Muscle of leg (tissue), 11 donors: Measurements from ENCODE around the gene SEPHS1. TPM values are rescaled to one million over a fixed set of nuclear protein-coding genes. Genes with fewer than 3 reads are reported as not detected.

Experiments used
- DNase-seq: peaks from one replicate; pipeline ENCODE4 v3.0.0; 2013
- H3K27ac ChIP-seq: one replicate; pipeline ENCODE4 v1.5.1; 2013; ENCODE audit warnings: mild to moderate bottlenecking, low read length, control low read depth
- H3K27me3 ChIP-seq: one replicate; pipeline ENCODE4 v1.6.1; 2013; ENCODE audit warnings: low read length; ENCODE audit not compliant: control insufficient read depth, insufficient read depth
- H3K36me3 ChIP-seq: one replicate; pipeline ENCODE4 v1.6.1; 2013; ENCODE audit warnings: low read length; ENCODE audit not compliant: control insufficient read depth, insufficient read depth
- H3K4me1 ChIP-seq: one replicate; pipeline ENCODE4 v1.6.1; 2013; ENCODE audit warnings: low read length; ENCODE audit not compliant: control insufficient read depth, insufficient read depth
- H3K4me3 ChIP-seq: one replicate; pipeline ENCODE4 v1.5.1; 2013; ENCODE audit warnings: low read length, control low read depth
- H3K9me3 ChIP-seq: replicated peaks from 2 replicates; pipeline ENCODE4 v1.6.1; 2013; ENCODE audit warnings: low read depth, low read length; ENCODE audit not compliant: control insufficient read depth
- WGBS: methylation state at CpG from one replicate; pipeline ENCODE4 v1.1.5; 2013; ENCODE audit warnings: missing lambda C conversion rate; ENCODE audit not compliant: insufficient coverage; 5-methylcytosine and 5-hydroxymethylcytosine counted together
- polyA plus RNA-seq, 8 donors: library from polyadenylated mRNA; unstranded; fragments of 120-200 nt; gene quantifications; one replicate each; pipeline versions ENCODE4 v1.2.1 to v1.2.3, GENCODE V29; 2013; ENCODE audit warnings: inconsistent platforms in 1 of 8, low replicate concordance in 1 of 8; ENCODE audit not compliant: insufficient read length in 8 of 8, insufficient read depth in 1 of 8
- total RNA-seq: library from RNA; stranded (reverse); fragments of 120-200 nt; gene quantifications from one replicate; pipeline ENCODE4 v1.2.4, GENCODE V29; 2013

The SEPHS1 gene
- total and polyA plus RNA-seq, 9 donors, result 40.1 to 76.0 (median 62.3) TPM

DNA sequence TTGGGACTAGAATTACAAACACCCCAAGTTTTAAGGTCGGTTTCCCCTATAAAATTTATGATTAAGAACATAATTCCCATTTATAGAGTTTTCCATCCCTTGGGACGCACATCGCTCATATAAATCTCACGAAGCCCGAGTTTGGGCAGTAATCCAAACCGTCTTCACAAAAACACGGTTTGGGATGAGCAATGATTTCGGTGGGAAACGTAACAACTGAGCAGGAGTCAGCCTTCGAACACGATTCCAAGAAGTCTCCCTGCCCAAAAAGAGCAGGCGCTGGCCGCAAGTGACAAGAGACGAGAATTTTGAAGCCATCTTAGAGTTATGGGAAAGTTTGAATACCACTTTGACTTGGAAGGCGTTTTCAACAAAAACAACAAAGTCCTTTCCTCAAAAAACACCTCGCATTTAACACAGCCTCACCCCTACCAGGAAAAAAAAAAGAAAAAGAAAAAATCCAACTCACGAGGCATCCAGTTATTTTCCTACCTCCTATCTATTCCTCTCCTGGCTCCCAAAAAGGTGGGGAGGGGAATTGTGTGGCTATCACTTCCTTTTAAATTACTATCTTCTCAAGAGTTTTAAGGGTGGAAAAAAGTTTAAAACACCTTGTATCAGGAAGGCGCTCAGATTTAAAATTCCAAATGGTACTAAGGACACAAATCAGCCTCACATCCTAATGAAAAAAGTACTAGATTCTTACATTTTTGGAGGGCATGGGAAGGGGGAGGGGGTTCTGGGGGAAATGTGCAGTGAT is 1.6 kb downstream of the SEPHS1 start:
- no peaks in the 10 kb centered on the region for H3K9me3 ChIP-seq
- peak; percentile 92 for DNase-seq
- peaks cover 9% of the 10 kb centered on the region for H3K27me3 ChIP-seq
- 11% methylated on average over 6 of the region's 18 CpGs for WGBS
- H3K27ac ChIP-seq, result peak overlapping the region; percentile 93
- peaks cover 10% of the 10 kb centered on the region for H3K36me3 ChIP-seq
- peaks cover 22% of the 10 kb centered on the region for H3K4me1 ChIP-seq
- H3K4me3 ChIP-seq, result peak overlapping the region; percentile 65

DNA sequence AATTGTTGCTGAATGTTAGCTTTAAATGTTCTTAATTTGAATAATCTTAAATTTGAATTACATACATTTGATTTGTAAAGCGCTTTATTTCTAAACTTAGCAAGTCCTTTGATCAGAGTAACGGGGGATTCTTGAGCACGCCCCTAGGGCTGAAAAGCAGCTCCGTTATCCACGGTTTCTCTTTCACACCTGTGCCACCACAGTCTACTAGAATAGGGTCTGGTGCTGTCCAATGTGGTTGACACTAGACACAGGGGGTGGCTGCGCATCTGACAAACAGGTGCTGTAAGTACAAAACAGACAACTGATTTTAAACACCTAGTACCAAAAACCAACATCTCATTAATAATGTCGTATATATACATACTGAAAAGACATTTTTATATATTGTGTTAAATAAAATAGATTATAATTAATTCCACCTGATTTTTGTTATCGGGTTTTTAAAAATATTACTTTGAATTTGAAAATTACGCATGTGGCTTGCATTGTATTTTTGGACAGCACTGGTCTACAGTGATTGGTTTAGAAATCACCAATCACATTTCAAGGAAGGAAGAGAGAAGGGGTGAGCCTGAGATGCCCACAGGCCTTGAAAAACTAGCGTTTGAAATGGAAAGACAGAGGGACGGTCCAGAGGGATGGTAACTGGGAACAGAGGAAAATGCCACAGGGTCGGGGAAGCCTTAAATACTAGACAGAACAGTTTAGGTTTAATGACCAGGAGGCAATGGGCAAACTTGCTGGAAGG is 7.3 kb downstream of the SEPHS1 start:
- Histone ChIP-seq H3K4me3 (no peak overlapping the region), H3K27me3 (no peaks in the 10 kb centered on the region), H3K9me3 (no peaks in the 10 kb centered on the region), H3K4me1 (peaks cover 28% of the 10 kb centered on the region), H3K27ac (peak overlapping the region; percentile 43), H3K36me3 (peaks cover 31% of the 10 kb centered on the region)
- 92% methylated on average over 6 of the region's 12 CpGs for WGBS
- DNase-seq, result no peak

DNA sequence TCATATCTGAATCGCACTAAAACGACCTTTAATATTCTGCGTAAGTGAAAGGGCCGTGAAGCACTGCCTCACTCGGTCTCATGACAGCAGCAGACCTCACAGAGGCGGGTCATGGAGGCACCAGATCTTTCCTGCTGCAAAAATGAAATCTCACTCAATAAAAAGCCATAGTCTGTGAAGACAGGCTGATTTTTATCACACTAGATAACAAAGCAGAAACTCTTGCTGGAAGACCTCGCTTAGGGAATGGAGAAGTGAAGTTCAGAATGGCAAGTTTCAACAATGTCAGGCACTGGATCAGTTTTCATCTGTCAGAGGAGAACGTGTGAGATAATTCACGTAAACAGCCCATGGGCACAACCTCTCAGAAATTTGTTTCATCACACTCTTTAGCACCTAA is 8.0 kb downstream of the SEPHS1 start:
- peaks cover 23% of the 10 kb centered on the region for H3K4me1 ChIP-seq
- WGBS, result no CpG with 5 or more reads among the region's 9 CpGs

DNA sequence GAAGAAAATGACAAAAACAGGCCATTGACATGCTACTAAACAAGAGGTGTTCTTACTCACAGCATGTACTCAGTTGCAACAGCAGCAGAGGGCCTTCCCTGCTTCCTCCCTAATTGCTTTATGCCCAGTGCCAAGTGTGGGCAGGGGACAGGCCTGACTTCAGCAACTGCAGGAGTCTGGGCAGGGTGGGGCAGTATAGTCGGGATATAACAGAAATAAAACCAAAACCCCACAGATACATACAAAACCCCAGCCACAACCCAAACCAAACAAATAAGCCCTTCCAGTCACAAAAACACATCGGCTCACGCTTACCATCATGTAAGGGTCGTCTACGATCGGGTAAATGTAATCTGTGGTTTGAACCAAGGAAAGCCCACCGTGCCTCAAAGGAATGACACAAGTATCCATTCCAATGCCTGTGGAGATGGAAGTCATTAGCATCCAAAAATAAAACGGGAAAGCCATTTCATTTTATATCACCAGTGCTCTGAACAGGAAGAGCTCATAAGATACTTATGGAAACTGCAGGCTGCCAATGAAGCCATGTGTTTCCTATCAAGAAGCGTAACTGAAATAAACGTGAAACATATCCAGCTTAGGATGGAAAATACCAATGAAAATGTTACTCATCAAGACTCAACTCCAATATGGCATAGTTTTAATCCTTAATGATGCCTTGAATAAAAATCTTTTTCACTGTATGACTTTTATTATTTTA is 9.5 kb downstream of the SEPHS1 start:
- peaks cover 42% of the 10 kb centered on the region for H3K36me3 ChIP-seq
- no CpG with 5 or more reads among the region's 10 CpGs for WGBS
- H3K4me1 ChIP-seq, result peaks cover 23% of the 10 kb centered on the region
- H3K9me3 ChIP-seq, result no peaks in the 10 kb centered on the region
- DNase-seq, result peak; percentile 98
- H3K4me3 ChIP-seq, result no peak overlapping the region
- no peaks in the 10 kb centered on the region for H3K27me3 ChIP-seq
- peak overlapping the region; percentile 87 for H3K27ac ChIP-seq

More for the DNA sequence above, 8.0 kb downstream of the SEPHS1 start:
- Histone ChIP-seq H3K36me3 (peaks cover 35% of the 10 kb centered on the region), H3K9me3 (no peaks in the 10 kb centered on the region), H3K27ac (peak overlapping the region; percentile 25), H3K4me3 (no peak overlapping the region), H3K27me3 (no peaks in the 10 kb centered on the region)
- peak; percentile 38 for DNase-seq

DNA sequence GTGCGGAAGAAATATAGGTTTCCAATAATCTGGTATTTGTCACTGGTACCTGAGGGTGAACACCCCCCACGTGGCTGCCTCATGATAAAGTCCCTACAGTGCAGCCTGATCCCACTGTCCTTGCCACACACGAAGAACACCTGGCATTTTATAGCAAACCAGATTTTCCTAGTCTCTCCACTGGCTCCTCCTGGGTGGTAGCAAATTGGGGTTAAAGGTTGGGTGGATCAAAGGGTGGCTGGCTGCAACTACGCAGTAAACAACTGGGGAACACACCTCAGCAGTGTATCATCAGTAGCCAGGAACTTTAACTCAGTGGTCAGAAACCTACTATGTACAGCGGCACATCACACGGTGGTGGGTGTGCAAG is 10.3 kb downstream of the SEPHS1 start:
- DNase-seq, result no peak
- Histone ChIP-seq H3K27ac (peak overlapping the region; percentile 87), H3K36me3 (peaks cover 46% of the 10 kb centered on the region), H3K4me1 (peaks cover 23% of the 10 kb centered on the region), H3K27me3 (no peaks in the 10 kb centered on the region), H3K4me3 (no peak overlapping the region), H3K9me3 (no peaks in the 10 kb centered on the region)
- WGBS, result 62% methylated on average over 3 of the region's 6 CpGs

DNA sequence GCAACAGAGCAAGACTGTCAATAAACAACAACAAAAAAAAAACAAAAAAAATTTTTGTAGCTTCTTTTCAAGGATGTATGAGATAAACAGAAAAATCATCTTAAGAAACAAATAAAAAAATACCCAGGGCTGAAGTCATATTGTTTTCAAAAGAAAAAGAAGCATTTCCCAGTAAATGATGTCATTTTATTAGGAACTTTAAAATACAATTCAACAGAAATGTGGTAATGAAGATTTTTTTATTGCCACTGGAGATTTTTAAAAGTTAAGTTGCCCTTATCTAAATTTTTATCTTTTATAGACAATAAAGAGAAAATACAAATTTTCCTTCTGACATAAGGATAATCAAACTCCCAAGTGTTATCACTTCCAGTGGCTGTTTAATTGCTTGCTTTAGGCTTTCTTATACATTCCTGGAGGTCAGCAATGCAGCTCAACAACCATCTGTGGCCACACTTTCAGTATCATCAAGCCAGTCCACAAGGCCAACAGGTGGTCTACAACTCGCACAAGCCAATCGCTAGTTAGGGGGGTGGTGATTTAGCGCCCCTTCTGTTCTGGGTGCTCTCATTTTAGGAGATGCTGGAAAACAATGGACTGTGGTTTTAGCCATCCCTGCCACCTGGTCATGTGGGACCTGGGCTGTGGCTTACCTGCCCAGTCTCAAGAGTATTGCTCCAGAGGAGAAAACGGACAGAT is 10.8 kb downstream of the SEPHS1 start:
- Histone ChIP-seq H3K9me3 (no peaks in the 10 kb centered on the region), H3K4me3 (no peak overlapping the region), H3K36me3 (peaks cover 46% of the 10 kb centered on the region), H3K4me1 (peaks cover 23% of the 10 kb centered on the region), H3K27me3 (no peaks in the 10 kb centered on the region), H3K27ac (no peak overlapping the region)
- 100% methylated on average over 1 of the region's 4 CpGs for WGBS
- DNase-seq, result no peak

DNA sequence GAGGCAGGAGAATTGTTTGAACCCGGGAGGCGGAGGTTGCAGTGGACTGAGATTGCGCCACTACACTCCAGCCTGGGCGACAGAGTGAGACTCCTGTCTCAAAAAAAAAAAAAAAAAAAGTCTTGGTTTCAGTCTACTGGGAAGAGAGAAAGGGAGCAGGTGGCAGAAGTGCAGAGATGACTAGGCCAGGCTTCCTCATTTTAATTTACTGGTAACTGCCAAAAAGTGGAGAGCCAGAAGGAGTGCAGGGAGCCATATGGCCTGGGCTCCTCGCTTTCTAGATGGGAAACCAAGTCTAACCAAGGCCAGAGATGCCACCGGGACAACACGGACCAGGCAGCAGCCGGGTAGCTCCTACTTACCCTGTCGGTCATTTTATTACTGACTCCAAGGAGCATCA is 12.2 kb downstream of the SEPHS1 start:
- no peak overlapping the region for H3K27ac ChIP-seq
- H3K9me3 ChIP-seq, result no peaks in the 10 kb centered on the region
- H3K36me3 ChIP-seq, result peaks cover 55% of the 10 kb centered on the region
- H3K27me3 ChIP-seq, result no peaks in the 10 kb centered on the region
- DNase-seq, result no peak
- peaks cover 21% of the 10 kb centered on the region for H3K4me1 ChIP-seq
- 96% methylated on average over 4 of the region's 9 CpGs for WGBS
- no peak overlapping the region for H3K4me3 ChIP-seq

DNA sequence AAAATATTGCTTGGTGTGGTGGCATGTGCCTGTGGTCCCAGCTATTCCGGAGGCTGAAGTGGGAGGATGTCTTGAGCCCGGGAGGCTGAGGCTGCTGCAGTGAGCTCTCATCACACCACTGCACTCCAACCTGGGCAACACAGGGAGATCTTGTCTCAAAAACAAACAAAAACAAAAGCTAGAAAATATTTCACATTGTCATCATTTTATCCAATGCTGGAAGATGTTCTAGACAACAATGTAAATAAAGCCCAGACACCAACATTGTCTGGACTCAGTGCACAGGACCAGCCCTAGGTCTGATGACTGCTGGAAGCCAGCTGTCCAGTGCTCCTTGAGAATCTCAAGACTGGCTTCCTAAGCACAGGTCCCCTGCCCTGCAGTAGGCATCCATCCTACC is 13.5 kb downstream of the SEPHS1 start:
- H3K4me1 ChIP-seq, result peaks cover 15% of the 10 kb centered on the region
- no peaks in the 10 kb centered on the region for H3K27me3 ChIP-seq
- no CpG with 5 or more reads among the region's 2 CpGs for WGBS
- no peak overlapping the region for H3K4me3 ChIP-seq
- no peak overlapping the region for H3K27ac ChIP-seq
- DNase-seq, result no peak
- H3K36me3 ChIP-seq, result peaks cover 64% of the 10 kb centered on the region
- H3K9me3 ChIP-seq, result no peaks in the 10 kb centered on the region

DNA sequence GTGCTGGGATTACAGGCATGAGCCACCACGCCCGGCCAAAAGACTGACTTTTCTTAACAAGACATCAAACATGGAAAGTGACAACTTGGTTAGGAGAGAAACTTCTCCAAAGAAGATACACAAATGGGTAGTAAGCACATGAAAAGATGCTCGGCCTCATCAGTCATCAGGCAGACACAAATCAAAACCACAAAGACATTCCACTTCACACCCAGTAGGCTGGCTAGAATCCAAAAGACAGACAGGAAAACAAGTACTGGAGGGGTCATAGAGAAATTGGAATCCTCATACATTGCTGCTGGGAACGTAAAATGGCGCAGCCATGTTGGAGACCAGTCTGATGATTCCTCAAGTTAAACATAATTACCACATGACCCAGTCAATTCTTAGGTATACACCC is 16.4 kb downstream of the SEPHS1 start:
- Histone ChIP-seq H3K4me3 (no peak overlapping the region), H3K4me1 (peaks cover 3% of the 10 kb centered on the region), H3K9me3 (no peaks in the 10 kb centered on the region), H3K36me3 (peaks cover 69% of the 10 kb centered on the region), H3K27me3 (no peaks in the 10 kb centered on the region), H3K27ac (no peak overlapping the region)
- DNase-seq, result no peak
- WGBS, result 86% methylated on average over 2 of the region's 5 CpGs
